GM11168 (cell line): ENCODE results near the gene MMAB.

Source experiments
- in situ Hi-C: fragments of 300-500 bp; cut with MboI; formaldehyde crosslinking; loops from one replicate; pipeline ENCODE4 v1.12.0; 2022; ENCODE audit warnings: low sequenced_read_pairs; ENCODE audit not compliant: unreplicated experiment

MMAB gene

DNA sequence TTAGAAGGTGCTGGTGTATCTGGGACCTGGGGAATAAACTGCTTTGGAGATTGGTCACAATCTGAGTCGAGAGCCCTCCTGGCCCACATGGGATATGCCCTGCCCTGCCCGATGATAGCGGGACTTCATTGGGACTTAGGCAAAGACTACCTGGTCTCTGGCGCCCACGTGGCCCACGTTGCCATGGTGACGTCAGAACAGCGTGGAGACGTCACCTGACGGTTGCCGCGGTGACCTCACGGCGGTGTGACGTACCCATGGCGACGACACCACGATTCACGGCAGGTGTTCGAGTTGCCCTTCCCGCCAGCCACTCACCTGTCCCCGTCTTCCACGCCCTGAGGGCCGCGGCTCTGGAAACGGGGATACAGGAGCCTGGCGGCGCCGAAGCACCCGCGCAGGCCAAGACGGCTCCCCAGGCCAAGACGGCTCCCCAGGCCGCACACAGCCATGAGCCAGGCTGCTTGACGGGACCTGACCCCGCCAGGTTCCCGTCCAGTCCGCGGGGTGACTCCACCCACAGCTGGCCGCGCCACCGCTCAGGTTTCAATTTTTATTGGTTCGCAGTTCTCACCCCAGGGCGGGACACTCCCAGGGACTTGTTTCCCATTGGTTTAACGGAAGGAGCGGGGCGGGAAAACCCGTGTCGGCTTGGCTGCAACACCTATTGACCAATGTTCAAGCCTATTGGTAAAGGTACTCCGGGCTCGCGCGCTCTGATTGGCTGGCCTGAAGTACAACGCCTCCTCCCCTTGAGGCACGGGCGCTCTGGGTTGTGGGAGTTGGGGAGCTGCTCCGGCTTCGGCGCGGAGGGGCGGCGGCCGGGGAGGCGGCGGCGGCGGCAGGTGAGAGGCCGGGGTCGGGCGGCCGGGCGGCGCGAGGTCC lies at the start of gene MMAB, which contains the start of gene MVK:
MMAB (minus strand) TSS at position 476 of the 885 bp plus-strand sequence; CDS start at position 452, 24 bp downstream.
MVK (plus strand) TSS at position 766 of the 885 bp plus-strand sequence. CDS start 1,029 bp downstream, outside the sequence.
- in situ Hi-C loops, result no loop called here

DNA sequence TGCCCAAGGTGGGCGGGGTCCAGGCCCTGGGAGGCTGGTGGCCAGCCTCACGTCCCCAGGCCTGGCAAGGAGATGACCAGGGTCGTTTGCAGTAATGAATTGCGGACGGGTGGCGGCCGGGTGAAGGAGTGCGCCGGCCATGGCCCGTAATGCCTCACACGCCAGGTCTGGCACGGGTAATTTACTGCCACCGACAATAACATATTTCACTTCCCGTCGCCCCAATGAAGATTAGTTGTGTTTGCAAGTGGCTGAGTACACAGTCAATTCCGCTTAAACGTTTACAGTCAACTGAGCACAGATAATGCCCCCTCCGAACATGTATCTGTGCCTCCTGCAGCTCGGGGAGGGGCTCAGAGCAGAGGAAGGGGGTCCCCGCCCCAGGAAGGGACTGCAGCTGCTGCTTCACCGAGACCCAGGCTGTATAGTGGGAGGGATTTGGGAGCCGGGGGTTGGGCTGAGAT lies 48.6 kb upstream of the MMAB start:
- in situ Hi-C loops, result no loop called here

DNA sequence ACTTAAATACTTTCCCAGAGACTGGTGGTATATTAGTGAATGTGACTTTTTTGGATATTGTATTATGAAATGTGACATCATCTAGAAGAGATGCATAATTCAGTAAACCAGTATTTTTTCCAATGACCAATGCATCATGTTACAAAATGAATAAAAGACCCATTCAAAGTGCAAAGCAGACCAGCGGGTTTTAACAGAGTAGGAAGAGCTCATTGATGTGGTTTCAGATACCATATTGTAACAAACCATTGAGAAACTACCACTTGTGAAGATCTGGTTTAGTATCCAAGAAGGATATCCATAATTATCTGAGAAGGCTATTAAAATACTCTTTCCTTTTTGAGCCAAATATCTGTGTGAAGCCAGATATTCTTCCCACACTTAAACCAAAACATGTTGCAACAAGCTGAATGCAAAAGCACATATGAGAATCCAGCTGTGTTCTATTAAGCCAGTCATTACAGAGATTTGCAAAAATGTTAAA lies 47.9 kb upstream of the MMAB start:
- in situ Hi-C loops, result no loop called here

DNA sequence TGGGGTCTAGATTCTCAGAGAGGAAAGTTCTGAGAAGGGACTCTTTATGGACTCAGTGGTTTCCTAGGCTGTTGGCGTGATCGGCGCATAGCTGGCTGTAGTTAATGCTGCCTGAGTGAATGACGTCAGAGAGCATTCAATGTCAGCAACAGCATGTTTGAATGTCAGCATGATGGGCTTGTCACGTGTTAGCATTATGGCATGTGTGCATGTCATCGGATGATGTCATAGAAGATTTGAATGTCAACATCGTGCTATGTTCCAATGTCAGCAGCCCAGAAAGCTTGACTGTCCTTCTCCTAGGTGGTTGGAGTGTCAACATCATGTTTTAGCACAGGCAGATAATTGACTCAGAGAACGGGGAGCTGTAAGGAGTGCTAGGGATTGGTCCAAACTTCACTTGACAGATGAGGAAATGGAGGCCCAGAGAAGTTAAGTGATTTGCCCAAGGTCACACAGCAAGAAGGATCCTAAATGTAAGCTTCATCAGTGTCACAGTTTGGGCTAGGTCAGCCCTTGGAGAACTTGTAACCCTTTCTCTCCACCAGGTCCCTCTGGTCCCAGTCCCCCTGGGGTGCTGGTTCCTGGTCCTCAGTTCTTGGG lies 45.8 kb upstream of the MMAB start:
- in situ Hi-C loops, result no loop called here

DNA sequence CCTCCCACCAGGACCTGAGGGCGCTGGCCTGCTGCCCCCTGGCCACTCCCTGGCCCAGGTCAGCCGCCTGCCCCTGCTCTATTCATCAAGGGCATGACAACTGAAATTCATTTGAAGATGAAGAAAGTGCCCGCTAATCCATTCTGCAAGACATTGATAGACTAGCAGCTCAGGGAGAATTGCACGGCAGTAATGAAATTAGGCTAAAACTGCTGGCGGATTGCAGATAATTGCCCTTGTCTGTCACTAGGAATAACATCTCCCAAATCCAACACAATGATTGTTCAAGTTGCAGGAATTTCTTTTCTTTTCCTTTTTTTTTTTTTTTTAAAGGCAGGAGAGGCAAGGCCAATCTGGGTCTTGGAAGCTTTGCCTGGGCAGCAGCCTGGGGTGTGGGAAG lies 44.8 kb upstream of the MMAB start:
- in situ Hi-C loops, result no loop called here

DNA sequence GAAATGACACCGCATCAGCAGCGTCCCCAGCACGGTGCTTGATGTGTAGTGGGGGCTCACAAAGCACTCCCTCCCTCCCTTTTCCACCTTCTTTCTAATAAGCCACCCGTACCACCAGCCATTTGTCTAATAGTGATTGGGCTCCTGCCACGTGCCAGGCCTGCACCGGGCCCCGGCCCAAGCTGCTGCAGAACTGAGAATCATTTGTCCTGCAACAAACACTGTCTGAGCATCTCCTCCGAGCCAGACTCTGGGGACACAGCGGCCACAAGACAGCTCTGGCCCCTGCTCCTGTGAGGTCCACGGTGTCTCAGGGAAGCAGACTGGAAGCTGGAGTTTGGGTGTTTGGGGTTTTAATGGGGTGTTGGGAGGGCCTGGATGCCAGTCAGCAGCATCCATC lies 44.2 kb upstream of the MMAB start:
- in situ Hi-C loops, result no loop called here

DNA sequence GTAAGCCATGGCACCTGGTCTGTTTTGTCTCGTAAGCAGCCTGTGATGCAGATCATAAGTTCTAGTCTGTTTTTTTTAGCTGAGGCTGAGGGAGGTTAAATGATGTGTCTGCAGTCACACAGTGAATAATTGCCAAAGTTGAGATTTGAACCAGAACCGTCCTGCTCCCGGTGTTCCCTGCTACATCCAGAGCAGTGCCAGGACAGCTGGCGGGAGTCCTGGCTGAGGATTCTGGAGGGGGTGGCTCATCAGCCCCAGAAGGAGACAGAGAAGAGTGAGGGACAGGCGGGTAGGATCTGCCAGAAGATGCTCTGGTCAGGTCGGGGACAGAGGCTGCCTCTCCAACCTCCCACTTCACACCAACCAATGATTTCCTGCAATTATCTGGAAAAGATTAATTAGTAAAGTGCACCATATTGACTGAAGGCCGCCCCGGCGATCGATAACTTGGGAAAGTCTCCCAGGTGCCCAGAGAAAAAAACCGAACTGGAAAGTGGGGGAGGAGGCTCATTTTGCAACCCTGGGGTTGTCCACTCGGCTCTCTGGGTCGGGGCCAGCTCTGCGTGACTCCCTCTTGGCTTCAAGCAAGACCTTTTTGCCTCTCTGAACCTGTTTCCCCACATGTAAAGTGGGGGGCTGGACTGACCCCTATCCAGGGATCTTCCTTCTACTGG lies 42.4 kb upstream of the MMAB start:
- in situ Hi-C loops, result no loop called here

DNA sequence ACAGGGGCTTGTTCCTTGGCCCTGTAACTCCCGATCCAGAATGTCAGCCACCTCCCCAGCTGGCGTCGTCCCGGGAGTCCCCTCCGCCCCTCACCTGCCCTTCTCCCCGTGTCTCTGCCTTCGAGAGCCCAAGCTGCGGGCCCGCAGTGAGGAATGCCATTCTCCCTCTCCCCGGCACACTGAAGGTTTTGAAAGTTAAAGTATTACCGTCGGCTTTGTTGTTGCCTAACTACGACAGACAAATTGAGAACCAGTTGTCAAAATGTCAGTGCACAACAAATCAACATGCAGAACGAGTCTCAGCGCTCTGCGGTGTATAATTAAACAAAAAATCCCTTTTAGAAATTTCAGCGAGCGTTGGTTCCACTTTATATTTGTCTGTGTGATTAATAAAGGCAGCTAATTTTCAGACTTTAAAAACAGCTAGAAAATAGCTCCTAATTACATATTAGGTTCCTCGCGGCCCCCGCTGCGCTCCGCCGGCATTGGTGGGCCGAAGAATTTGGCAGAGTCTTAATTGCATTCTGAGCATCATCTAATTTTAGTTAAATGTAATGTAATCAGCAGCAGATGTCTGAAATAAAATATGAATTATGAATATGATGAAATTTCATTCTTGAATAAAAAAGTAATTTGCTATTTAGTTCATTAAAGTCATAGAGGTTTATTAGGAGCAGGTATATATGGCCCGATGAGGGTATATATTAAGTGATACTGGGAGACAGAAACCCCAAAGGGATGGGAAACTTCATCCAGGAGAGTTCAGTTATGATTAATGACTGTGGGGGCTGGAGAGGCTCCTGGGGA lies 40.5 kb upstream of the MMAB start:
- in situ Hi-C loops, result no loop called here

DNA sequence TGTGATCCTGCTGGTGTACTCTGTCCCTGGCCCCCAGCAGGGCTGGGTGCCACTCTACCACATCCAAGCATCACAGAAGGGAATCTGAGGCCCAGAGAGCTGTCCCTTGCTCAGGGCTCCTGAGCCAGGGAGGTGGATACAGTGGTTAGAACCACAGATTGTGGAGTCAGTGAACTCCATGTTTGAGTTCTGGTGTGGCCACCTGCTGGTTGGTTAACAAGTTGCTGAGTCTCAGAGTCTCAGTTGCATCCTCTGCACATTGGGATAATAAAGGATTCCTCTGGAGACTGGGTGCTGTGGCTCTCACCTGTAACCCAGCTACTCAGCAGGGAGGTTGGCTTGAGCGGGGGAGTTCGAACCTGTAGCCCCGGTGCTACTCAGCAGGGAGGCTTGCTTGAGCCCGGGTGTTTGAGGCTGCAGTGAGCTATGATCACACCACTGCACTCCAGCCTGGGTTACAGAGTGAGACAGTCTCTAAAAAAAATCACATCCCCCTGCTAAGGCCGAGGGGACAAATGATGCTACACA lies 39.7 kb upstream of the MMAB start:
- in situ Hi-C loops, result no loop called here

DNA sequence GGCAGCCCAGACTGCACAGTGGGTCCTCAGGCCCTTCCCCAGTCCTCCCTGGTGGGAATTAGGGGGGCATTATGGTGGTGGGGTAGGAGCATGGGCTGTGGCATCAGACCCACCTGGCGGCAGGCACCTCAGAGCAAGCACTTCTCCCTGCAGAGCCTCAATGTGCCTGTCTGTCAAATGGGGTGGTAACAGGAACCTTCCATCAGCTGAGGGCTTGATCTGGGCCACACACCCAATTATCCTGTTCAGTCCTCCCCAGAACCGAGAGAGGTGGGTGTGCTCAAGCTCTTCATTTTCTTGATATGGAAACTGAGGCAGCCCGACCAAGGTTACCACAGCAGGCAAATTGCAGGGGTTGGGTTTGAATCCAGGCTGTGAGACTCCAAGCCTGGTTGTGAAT lies 38.7 kb upstream of the MMAB start:
- in situ Hi-C loops, result no loop called here

DNA sequence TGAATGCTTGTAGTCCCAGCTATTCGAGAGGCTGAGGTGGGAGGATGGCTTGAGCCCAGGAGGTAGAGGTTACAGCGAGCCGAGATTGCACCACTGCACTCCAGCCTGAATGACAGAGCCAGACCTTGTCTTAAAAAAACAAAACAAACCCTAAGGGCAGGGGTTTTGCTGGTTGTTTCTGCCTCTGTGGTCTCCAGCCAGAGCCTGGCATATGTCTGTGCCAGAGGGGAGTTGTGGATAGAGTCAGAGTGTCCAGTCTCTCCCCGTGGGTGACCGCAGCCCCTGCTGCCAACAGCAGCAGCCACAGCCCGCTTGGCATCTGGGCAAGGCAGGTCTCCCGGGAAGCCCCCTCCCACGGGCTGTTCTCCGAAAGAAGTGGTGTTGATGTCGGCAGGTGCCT lies 37.9 kb upstream of the MMAB start:
- in situ Hi-C loops, result no loop called here

DNA sequence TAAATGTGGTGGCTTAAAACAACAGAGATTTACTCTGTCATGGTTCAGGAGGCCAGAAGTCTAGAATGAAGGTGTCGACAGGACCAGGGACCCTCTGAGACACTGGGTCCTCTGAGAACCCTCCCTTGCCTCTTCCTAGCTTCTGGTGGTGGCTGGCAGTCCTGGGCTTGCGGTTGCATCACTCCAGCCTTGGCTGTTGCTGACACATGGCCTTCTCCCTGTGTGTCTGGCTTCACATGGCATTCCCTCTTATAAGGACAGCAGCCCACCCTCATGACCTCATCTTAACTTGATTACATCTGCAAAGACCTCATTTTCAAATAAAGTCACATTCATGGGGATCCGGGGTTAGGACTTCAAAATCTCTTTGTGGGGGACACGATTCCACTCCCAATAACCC lies 37.2 kb upstream of the MMAB start:
- in situ Hi-C loops, result no loop called here

DNA sequence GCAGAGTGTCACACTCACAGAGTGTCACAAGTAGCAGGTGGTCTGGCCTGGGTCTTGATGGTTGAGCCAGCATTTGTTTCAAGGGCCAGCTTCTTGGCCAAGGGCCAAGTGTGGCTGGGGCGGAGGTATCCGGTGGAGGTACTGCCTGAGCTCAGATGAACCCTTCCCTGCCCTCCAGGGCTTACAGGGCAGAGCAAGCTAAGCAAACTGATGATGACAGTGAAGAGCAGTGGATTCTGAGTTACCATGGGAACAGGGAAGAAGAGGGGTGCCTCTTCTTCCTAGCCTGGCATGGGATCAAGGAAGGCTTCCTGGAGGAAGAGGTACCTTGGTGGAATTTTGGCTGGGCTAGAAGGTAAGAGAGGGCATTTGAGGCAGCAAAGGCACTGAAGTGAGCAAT lies 36.0 kb upstream of the MMAB start:
- in situ Hi-C loops, result loop anchor here (5.0 to 10.0 kb wide), 2 partner anchors 78 to 165 kb away; no protein-coding TSS in a partner anchor

DNA sequence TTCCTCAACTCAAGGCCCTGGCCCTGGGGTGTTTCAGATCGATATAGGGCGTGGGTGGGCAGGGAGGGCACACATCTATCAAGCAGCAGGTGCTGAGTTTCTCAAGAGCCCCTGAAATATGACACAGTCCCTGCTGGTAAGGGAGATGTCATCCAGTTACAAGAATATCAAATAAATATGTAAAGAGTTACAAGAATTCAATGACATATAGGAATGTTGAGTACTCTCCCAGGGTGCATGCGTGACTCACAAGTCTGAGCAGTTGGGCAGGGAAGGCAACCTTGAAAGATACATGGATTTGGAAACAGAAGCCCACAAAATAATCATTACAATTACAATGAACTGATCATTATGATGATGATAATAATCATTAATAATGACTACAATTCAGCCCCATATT lies 35.5 kb upstream of the MMAB start:
- in situ Hi-C loops, result loop anchor here (5.0 to 10.0 kb wide), 2 partner anchors 79 to 166 kb away; no protein-coding TSS in a partner anchor

DNA sequence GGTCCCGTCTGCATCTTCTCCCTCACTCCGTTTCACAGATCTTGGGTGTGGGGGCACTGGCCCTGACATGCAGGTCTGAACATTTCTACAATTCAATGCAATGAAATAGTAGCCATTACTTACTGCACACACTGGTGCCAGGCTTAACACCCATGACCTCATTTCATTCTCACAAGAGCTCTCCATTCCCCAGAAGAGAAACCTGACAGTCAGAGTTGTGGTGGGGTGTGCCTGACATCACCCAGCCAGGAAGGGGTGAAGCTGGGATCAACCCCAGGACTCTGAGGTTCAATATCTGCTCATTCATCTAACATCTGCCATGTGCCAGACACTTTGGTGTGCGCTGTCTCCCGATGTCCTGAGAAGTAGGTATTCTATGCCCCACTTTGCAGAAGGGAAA lies 35.0 kb upstream of the MMAB start:
- in situ Hi-C loops, result loop anchor here (5.0 to 10.0 kb wide), 2 partner anchors 79 to 167 kb away; no protein-coding TSS in a partner anchor

DNA sequence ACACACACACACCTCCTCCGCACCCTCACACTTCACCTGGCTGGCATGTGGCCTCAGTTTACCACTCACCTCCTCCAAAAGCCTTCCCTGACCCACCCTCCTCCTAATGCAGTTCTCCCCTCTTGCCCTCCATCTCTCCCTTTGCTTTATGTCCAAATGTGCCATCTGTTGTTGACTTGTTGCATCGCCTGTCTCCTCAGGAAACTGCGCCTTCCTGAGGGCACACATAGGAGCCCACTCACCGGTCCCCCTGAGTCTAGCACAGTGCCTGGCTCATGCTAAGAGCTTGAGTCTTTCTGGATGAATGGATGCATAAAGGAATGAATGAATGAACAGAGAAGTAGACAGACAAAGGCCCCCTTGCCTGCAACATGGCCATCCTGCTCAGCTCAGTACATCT lies 34.3 kb upstream of the MMAB start:
- in situ Hi-C loops, result loop anchor here (5.0 to 10.0 kb wide), 2 partner anchors 80 to 167 kb away; no protein-coding TSS in a partner anchor

DNA sequence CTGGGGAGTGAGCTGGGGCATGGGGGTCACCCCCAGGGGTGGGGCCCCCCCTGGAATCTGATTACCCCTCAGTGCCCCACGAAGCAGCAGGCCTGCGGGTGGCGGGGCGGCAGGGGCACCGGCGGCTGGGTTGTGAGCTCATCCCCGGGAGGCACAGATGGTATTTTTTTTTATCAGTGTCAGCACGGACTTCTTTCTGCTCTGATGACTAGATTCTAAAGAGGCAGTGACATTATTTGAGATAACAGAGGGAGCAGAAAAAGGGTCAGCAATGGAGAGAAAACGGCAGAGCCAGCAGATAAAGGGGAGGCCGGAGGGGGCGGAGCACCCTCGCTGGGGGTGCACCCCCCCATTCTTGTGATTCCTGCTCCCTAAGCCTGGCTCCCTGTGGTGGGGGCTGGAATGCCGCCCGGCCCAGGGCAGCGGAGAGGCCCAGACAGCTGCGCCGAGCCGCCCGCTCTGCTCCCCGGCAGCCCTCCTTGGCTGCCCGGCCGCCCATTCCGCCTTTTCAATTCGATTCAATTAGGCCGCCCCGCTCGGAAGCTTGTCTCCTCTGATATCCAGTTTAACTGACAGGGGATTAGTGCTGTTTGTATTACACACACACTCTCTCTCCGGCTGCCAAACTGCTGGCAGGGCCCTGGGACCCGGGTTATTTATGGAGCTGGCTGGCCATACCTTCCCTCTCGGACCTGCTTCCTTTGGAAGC lies 33.2 kb upstream of the MMAB start:
- in situ Hi-C loops, result loop anchor here (5.0 to 10.0 kb wide), 2 partner anchors 81 to 168 kb away; no protein-coding TSS in a partner anchor

DNA sequence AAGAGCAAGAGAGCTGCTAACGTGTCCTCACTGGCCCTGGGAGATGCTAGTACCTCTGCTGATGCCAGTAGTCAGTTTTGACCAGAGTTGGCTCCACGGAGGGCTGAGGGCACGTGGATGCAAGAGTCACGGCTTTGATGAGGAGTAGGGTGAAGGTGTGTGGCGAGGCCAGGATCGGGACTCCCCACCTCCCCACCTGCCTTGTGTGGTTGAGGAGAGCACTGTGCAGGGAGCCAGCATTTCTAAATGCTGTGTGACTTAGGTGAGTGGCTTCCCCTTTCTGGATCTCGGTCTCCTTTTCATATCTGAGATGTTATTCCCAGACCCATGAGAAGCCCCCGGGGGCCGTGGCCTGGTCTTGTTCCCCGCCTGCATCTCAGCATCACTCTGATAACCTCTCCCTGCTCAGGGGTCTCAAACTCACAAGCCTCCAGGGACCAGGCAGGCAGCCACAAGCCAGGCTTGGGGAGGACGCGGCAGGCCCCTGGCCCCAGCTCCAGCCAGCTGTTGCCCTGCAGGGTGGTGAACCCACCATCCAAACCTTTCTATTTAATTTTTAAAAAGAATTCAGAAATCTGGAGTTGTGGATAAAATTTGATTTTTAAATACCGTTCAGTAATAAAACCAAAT lies 32.4 kb upstream of the MMAB start:
- in situ Hi-C loops, result loop anchor here (5.0 to 10.0 kb wide), 2 partner anchors 82 to 169 kb away; no protein-coding TSS in a partner anchor
